Stimulated activated CD4-positive, alpha-beta T cell treated with anti-CD3 and anti-CD28 coated beads, Interleukin-1b, Interleukin-23, amount 100 ng/mL, for 4 hours (primary cell): ENCODE measurements around the gene SRGAP2.
"Not testable (repeated sequence)": the region's sequence is repeated elsewhere in the genome, so short reads cannot be mapped to it uniquely, and the experiment has no call there.

ENCODE experiments used
- DNase-seq, 2 donors: peaks; one replicate each; pipeline ENCODE4 v3.0.0-alpha.2; 2020; ENCODE audit warnings: low read depth in 2 of 2

The SRGAP2 gene

DNA sequence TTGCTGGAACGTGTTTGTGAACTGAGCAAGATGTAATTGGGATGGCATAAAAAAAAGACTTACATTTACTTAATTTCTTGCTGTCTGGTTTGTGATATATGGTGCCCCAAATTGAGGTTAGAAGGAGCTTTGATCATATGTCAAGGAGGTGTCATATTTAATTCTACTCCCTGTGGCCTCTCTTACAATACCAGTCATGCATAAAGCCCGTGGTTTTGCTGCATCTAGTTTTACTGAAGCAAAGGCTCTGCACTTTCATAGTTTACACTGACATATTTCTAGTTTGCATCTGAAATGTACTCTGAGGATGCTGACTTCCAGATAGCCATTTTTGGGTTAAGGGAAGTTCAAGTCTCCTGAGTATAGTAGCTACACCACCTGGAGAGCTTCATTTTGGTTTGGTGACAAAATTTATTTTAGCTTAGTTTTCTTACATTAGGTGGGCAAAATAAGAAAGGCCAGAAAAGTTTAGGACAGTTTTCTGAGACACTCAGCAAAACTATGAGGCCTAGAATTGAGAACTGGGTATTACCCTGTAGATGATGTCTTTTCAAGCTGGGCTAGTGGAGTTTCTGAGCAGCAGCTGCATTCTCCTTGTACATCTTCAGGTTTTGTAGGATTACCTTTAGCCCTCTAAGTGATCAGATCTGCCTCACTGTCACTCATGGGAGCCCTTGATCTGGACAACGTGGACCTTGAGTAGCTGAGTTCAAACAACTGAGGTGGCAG, 47.8 kb downstream of the SRGAP2 start:
- DNase-seq: not testable (repeated sequence)

DNA sequence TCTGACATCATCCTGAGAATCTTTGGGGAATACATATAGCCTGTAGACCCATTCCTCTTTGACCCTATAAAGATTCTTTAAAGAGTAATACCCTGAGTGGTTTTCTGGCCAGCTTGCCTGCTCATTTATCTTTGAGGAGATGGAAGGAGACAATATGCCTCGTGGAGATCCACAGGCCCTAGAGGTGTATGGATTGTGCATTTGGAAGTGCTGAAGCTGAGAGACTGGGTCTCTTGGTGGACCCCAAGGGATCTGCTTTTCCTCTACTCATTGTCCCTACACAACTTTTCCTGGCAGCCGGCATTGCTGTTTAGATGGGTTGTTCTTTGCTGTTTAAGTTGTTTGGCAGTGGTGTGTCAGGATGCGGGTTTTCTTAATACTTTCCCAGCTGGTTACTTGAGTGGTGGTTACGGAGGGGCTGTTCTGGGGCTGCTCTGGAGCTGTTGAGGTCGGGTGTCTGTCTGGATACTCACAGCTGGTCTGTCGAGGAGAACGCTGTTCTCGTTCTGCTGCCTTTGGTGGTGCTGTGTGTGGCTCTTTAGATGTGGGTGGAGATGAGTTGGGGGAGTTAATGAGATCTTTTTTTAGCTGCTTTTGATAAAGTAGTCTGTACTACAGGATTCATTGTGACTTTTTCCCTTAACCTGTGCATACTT, 49.5 kb downstream of the SRGAP2 start:
- not testable (repeated sequence) for DNase-seq
